ENCODE data around the gene EPSTI1. TPM values are rescaled to one million over a fixed set of nuclear protein-coding genes. Genes with fewer than 3 reads are reported as not detected.

The EPSTI1 gene
- total and polyA plus RNA-seq, 8 donors, result 0.83 to 9.7 (median 2.1) TPM

DNA sequence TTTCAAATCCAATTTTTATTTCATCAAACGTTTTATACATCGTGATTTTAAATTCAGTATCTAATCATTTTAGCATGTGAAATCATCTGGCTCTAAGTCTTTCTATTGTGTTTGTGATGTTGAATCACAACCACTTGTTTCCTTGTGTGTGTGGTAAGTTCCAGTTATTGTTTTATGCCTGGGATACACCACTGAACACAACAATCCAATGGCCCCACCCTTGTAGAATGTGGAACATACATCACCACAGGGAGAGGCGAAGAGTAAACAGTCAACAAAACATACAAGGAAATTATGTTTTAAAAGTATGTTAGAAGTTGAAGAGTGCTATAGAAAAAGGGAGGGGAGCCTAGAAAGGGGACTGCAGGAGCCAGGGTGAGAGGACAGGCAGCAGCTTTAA lies 100.5 kb downstream of the EPSTI1 start:
- TF ChIP-seq CTCF (IDR thresholded peaks at IDR 0.05), result no peak
- FAIRE-seq (no peak), ATAC-seq (no peak), DNase-seq (no peak)
- H3K4me3 ChIP-seq, result no peak overlapping the region
- H3K27ac ChIP-seq, result no peak overlapping the region
- no peaks in the 10 kb centered on the region for H3K36me3 ChIP-seq
- WGBS, 2 donors, result 82 to 89% methylated on average over 3 of the region's 3 CpGs
- intact Hi-C loops (cut with DNase I), result no loop called here
- no peaks in the 10 kb centered on the region for H3K27me3 ChIP-seq
- H3K9me3 ChIP-seq, result no peaks in the 10 kb centered on the region
- H3K4me1 ChIP-seq, result peaks cover 0 to 15% (median 12%) of the 10 kb centered on the region in 3 donors

- FAIRE-seq (no peak), ATAC-seq (no peak), DNase-seq (no peak)
- Histone ChIP-seq H3K27ac (no peak overlapping the region), H3K9me3 (no peaks in the 10 kb centered on the region), H3K4me1 (no peaks in the 10 kb centered on the region), H3K4me3 (no peak overlapping the region), H3K36me3 (no peaks in the 10 kb centered on the region), H3K27me3 (no peaks in the 10 kb centered on the region)
- WGBS, 2 donors, result 89 to 92% methylated on average over 8 of the region's 8 CpGs
- TF ChIP-seq CTCF (IDR thresholded peaks at IDR 0.05), result no peak
- intact Hi-C loops (cut with DNase I), result no loop called here
Measured at GRCh38 chr13:42885325-42885724, 106.7 kb downstream of the EPSTI1 start.

DNA sequence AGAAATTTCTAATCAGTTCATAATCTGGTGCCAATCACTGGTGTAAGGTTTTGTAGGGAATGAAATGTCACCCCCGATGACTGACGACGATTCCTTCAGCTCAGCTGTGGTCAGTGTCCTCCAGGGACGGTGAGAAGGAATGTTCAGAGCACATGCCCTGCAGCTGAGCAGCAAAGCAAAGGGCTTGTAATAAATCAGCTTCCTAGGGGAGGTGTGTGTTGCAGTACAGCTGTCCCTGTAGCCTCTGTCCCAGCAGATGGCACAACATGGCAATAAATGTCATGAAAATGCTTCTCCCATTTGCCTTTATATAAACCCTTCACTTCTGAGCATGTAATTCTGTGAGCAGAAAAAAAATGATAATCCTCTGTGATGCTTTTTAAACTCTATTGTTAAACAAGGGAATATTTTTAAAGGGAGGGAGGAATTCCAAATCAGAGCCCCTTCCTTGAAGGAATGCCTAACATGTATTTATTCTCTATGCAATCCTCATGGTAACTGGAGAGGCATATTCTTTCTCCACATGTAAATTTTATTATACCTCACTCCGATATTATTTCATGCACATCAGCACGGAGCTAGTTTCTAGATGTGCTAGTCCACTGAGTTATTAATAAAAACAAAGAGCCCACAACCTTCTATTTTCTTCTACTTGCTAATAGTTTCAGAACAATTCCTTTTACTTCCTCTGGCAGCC lies 108.1 kb downstream of the EPSTI1 start:
- TF ChIP-seq CTCF (IDR thresholded peaks at IDR 0.05), result no peak
- no peaks in the 10 kb centered on the region for H3K4me1 ChIP-seq
- no peaks in the 10 kb centered on the region for H3K27me3 ChIP-seq
- DNase-seq, result peak in 1 of 6 donors; percentile 14
- ATAC-seq, result peak in 3 of 4 donors; percentile 75 to 79 (median 76)
- H3K9me3 ChIP-seq, result no peaks in the 10 kb centered on the region
- H3K4me3 ChIP-seq, result no peak overlapping the region
- H3K27ac ChIP-seq, result no peak overlapping the region
- intact Hi-C loops (cut with DNase I), result no loop called here
- WGBS, 2 donors, result 25 to 28% methylated on average over 6 of the region's 6 CpGs
- FAIRE-seq, result no peak
- H3K36me3 ChIP-seq, result no peaks in the 10 kb centered on the region

DNA sequence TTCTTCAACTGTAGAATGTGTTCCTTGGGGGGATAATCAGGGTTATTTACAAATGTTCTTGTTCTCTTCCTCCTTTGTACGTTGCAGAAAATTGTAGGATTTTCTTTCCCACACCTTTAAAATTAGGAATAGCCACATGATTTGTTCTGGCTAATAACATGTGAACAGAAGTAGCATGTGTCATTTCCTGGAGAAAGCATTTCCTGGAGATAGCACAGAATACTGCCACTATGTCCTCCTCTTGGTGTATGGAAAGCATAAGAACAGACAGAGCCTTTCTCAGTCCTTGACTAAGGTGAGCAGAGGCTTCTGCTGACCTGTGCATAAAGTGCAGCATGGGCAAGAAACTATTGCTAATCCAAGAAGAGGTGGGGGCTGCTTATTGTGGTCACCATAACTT lies 108.9 kb downstream of the EPSTI1 start:
- no peak overlapping the region for H3K4me3 ChIP-seq
- DNase-seq (no peak), FAIRE-seq (no peak), ATAC-seq (no peak)
- no peaks in the 10 kb centered on the region for H3K4me1 ChIP-seq
- H3K27ac ChIP-seq, result no peak overlapping the region
- no peaks in the 10 kb centered on the region for H3K9me3 ChIP-seq
- 70 to 76% methylated on average over 1 of the region's 1 CpG for WGBS, 2 donors
- no peaks in the 10 kb centered on the region for H3K36me3 ChIP-seq
- intact Hi-C loops (cut with DNase I), result no loop called here
- no peak for TF ChIP-seq CTCF (IDR thresholded peaks at IDR 0.05)
- H3K27me3 ChIP-seq, result no peaks in the 10 kb centered on the region

GRCh38 chr13:42880056-42880605 lies 111.9 kb downstream of the EPSTI1 start:
- no peak for FAIRE-seq
- ATAC-seq, result no peak
- intact Hi-C loops (cut with DNase I), result no loop called here
- no peaks in the 10 kb centered on the region for H3K36me3 ChIP-seq
- H3K4me3 ChIP-seq, result no peak overlapping the region
- H3K27ac ChIP-seq, result no peak overlapping the region
- peaks cover 0 to 4% (median 0%) of the 10 kb centered on the region in 3 donors for H3K4me1 ChIP-seq
- H3K9me3 ChIP-seq, result no peaks in the 10 kb centered on the region
- no peaks in the 10 kb centered on the region for H3K27me3 ChIP-seq
- 70 to 77% methylated on average over 8 of the region's 8 CpGs for WGBS, 2 donors
- no peak for TF ChIP-seq CTCF (IDR thresholded peaks at IDR 0.05)
- no peak for DNase-seq
